Measurements from ENCODE around the gene HADH. TPM values are rescaled to one million over a fixed set of nuclear protein-coding genes. Genes with fewer than 3 reads are reported as not detected.

Gene HADH
- total RNA-seq, 1 donor from 2014 or later = 34.3 TPM

- Histone ChIP-seq H3K27ac (no peak overlapping the region), H3K4me1 (no peaks in the 10 kb centered on the region), H3K27me3 (no peaks in the 10 kb centered on the region), H3K4me3 (no peak overlapping the region), H3K36me3 (no peaks in the 10 kb centered on the region), H3K9me3 (no peaks in the 10 kb centered on the region)
- no peak for DNase-seq (ENCODE audit: low spot score in 2 of 2)
- intact Hi-C loops (cut with DNase I) = no loop called here
- TF ChIP-seq CTCF (IDR thresholded peaks at IDR 0.05) = no peak
These were observed 78.8 kb downstream of the HADH start for GRCh38 chr4:108068442-108068841.

- no peak for DNase-seq (ENCODE audit: low spot score in 2 of 2)
- intact Hi-C loops (cut with DNase I) = no loop called here
- no peaks in the 10 kb centered on the region for H3K4me1 ChIP-seq
- no peaks in the 10 kb centered on the region for H3K36me3 ChIP-seq
- H3K4me3 ChIP-seq = no peak overlapping the region
- no peaks in the 10 kb centered on the region for H3K27me3 ChIP-seq
- no peaks in the 10 kb centered on the region for H3K9me3 ChIP-seq
- no peak overlapping the region for H3K27ac ChIP-seq
- TF ChIP-seq CTCF (IDR thresholded peaks at IDR 0.05) = no peak
These were observed 81.1 kb downstream of the HADH start for GRCh38 chr4:108070775-108071174.

GRCh38 chr4:108072300-108072699 is 82.6 kb downstream of the HADH start:
- Histone ChIP-seq H3K4me1 (no peaks in the 10 kb centered on the region), H3K36me3 (no peaks in the 10 kb centered on the region), H3K9me3 (no peaks in the 10 kb centered on the region), H3K27ac (no peak overlapping the region), H3K4me3 (no peak overlapping the region), H3K27me3 (no peaks in the 10 kb centered on the region)
- no peak for TF ChIP-seq CTCF (IDR thresholded peaks at IDR 0.05)
- intact Hi-C loops (cut with DNase I) = no loop called here
- no peak for DNase-seq (ENCODE audit: low spot score in 2 of 2)

- H3K27me3 ChIP-seq = no peaks in the 10 kb centered on the region
- TF ChIP-seq CTCF (IDR thresholded peaks at IDR 0.05) = no peak
- intact Hi-C loops (cut with DNase I) = no loop called here
- H3K27ac ChIP-seq = no peak overlapping the region
- no peaks in the 10 kb centered on the region for H3K9me3 ChIP-seq
- H3K4me1 ChIP-seq = no peaks in the 10 kb centered on the region
- DNase-seq (ENCODE audit: low spot score in 2 of 2) = no peak
- H3K4me3 ChIP-seq = no peak overlapping the region
- no peaks in the 10 kb centered on the region for H3K36me3 ChIP-seq
These were observed 88.5 kb downstream of the HADH start for GRCh38 chr4:108078024-108078733.

GRCh38 chr4:108080747-108081146 is 91.1 kb downstream of the HADH start:
- Histone ChIP-seq H3K36me3 (no peaks in the 10 kb centered on the region), H3K4me3 (no peak overlapping the region), H3K27me3 (no peaks in the 10 kb centered on the region), H3K9me3 (no peaks in the 10 kb centered on the region), H3K27ac (no peak overlapping the region), H3K4me1 (no peaks in the 10 kb centered on the region)
- no peak for TF ChIP-seq CTCF (IDR thresholded peaks at IDR 0.05)
- DNase-seq (ENCODE audit: low spot score in 2 of 2) = no peak
- intact Hi-C loops (cut with DNase I) = no loop called here

- intact Hi-C loops (cut with DNase I) = no loop called here
These were observed 91.6 kb downstream of the HADH start for GRCh38 chr4:108081256-108081655.

More at GRCh38 chr4:108081256-108081655, 91.6 kb downstream of the HADH start:
- H3K9me3 ChIP-seq = no peaks in the 10 kb centered on the region
- no peaks in the 10 kb centered on the region for H3K27me3 ChIP-seq
- H3K36me3 ChIP-seq = no peaks in the 10 kb centered on the region
- no peak overlapping the region for H3K4me3 ChIP-seq
- H3K4me1 ChIP-seq = no peaks in the 10 kb centered on the region
- DNase-seq (ENCODE audit: low spot score in 2 of 2) = no peak
- no peak overlapping the region for H3K27ac ChIP-seq
- no peak for TF ChIP-seq CTCF (IDR thresholded peaks at IDR 0.05)

All from ascending aorta (tissue), 2 donors.